Measurements from ENCODE around the gene MAP3K20.
"Not testable (repeated sequence)": the region's sequence is repeated elsewhere in the genome, so short reads cannot be mapped to it uniquely, and the experiment has no call there.

Gene MAP3K20

DNA sequence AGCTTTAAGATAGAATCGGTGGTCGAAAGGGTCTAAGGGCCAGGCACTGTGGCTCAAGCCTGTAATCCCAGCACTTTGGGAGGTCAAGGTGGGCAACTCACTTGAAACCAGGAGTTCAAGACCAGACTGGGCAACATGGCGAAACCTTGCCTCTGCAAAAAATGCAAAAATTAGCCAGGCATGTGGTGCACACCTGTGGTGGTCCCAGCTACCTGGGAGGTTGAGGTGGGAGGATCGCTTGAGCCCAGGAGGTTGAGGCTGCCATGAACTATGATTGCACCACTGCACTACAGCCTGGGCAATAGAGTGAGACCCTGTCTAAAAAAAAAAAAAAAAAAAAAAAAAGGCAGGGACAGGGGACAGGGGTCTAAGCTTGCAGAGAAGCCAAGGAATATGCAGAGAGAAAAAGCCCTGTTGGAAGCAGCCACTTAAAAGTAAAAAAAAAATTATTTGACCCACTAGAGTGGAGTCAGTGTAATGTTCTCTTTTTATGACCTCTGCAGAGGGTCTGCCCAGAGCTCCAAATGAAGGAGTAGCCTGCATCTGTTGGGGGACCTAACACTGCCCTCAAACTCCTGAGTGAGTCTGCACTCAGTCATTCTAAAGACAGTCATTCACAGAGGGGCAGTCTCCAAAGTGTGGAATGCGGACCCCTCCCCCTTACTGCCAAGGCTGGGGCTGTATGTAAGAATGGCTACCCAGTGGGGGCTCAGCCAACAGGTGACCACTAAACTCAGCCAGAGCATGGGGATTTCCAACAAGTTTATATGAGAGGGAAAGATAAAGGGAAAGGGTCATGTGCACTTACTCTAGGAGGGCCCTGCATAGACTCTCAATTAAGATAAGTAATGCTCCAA is 160.5 kb downstream of the MAP3K20 start:
- DNase-seq (ENCODE audit: low read depth): no peak

DNA sequence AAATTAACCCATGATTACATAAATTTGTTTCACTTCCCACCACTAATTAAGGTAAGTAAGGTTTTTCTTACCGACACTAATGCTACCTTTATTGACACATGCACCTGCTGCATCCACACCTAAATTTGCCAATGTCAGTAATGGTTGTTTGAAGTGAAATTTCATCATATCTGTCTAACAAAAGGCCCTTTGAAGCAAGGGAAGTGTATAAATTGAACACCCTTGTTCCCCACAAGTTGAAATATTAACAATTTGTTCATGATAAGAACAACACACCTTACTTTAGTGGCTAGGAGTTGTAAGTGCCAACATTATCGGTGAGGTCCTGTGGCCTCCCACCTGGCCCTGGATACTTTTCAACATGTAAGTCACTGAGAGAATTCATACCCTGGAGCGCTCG is 162.7 kb downstream of the MAP3K20 start:
- no peak for DNase-seq (ENCODE audit: low read depth)

DNA sequence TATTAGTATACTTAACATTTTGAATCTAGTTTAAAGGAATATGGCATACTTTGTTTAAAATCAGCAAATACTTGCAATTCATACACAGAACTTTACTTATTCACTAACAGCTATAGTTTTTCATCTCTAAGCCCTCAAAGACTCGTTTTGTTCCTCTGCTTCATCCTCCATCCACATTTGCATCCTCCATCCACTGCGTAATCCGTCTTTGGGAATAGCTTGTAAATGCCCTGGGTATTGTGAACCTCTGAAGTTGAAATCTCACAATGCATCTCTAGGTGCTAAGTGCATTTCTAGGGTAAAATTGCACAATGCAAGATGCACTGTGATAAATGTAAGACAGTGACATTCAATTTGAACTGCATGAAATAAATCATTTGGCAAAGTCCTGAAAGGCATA is 163.2 kb downstream of the MAP3K20 start:
- DNase-seq (ENCODE audit: low read depth): no peak

DNA sequence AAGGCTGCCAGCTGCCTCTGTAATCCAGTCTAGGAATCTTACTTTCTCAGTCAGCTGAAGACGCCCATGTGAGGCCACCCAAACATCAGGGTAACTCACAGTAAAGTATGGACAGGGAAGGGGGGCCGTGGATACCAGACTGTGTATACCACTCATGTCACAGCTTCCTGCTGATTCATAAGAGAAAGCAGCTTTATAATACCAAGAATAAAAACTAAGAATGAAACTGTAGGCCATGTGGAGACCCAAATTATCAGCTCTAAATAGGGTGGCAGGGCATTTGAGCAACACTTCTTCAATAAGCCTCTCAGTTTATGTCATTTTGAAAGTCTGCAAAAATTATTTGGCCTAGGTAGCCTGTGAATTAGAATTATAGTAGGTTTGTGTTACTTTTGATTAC is 164.0 kb downstream of the MAP3K20 start:
- no peak for DNase-seq (ENCODE audit: low read depth)

DNA sequence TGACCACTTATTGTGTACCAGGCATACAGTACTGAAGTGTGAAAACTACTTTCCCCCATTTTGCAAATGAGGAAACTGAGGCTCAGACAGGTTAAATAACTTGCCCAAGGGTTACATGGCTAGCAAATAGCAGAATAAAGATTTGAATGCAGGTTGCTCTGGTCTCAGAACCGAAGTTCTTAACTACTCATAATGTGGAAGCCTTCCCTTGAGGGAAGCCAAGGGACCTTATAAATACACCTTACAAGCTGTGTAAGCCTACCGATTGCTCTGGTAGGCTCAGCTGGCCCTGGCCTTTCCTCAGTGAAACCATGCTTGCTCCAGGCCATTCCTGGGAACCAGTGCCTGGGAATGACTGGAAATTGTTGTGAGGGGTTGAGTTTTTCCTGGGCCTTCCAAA is 164.4 kb downstream of the MAP3K20 start:
- DNase-seq (ENCODE audit: low read depth): no peak

DNA sequence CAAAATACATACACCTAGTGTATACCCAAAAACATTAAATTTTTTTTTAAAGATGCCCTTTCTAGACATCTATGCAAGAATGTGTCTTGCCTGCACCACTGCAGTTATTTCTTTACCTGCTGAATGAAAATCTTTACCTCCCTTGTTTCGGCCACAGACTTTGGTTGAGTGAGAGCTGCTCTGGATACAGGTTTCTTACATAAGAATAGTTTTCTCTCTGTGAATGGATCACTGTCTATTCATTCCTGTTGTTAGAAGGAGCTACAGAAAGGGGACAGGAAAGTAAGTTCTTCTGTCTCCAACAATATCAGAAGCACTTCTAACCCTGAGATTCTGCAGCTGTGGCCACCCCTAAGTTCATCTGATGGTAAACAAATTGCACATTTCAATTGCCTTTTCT is 166.0 kb downstream of the MAP3K20 start:
- DNase-seq (ENCODE audit: low read depth): no peak

DNA sequence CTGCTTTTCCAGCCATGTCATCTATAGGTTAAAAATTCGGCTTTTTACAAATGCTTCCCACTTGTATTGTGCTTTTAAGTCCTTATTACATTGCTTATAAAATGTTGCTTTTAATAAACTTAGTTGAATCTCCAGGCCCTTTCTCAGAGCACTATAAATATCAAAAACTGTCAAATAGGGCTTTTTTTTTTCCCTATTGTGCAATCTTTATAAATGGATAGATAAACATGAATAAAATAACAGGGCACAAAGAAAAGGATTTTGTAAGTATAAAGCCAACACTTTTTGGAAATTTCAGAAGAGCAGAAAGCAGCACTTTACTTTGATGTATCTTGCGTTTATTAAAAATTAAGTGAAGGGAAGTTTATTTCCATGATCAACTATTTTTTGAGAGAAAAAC is 171.5 kb downstream of the MAP3K20 start:
- no peak for DNase-seq (ENCODE audit: low read depth)

DNA sequence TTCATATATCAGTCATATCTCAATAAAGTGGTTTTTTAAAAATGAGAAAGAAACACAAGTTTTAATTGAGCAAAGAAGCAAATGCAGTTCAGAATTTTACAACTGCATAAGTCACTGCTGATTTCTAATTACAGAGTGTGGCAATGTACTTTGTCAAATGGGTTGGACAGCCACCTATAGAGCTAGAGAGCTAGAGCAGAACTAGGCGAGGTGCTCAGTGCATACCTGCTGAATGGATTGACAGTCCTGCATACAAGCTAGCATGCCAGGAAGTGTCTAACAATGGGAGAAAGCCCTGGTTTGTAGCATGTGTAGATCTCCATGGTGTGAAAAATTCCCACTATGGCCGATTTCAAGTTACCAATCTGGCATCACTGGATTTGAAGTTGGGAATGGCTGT is 172.7 kb downstream of the MAP3K20 start:
- DNase-seq (ENCODE audit: low read depth): no peak

DNA sequence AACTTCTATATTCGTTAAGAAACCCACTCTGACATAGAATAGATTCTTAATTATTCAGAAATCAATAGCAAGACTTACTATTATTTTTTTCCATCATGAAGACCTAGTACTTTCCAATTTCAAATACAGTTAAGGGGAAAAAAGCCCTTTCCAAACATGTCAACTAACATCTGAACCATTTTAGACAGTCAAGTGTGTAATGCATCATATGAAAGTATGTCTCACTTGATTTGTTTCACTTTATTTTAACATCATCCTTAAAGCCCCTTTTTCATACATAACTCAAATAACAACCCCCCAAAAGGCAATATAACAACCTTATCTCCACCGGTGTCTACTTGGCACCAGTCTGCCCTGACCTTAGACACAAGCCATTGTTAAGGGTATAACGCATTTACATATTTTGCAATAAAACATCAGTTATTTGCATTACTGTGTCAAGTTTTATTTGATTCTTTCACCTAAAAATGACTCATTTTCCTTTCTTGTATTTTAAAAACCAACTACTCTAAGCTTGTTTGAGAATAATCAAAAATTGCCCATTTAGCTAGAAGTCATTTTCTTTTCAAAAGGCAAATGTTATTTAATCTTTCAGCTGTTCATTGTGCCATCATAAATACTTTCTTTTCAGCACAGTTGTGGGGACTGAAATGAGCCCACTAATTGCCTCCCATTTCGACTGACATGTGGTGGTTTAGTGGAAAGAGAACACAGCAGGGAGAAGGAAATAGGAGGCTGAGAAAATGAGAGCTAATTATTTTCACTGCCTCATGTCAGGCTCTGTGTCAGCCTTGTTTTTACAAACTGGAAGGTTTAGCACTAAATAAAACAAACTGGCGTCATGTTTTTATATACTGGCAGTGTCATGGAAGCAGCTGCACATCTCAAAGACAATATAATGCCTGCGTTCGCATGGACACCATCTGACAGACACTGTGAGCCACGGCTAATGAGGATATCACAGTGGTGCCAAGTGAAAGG is 174.3 kb downstream of the MAP3K20 start:
- no peak for DNase-seq (ENCODE audit: low read depth)

DNA sequence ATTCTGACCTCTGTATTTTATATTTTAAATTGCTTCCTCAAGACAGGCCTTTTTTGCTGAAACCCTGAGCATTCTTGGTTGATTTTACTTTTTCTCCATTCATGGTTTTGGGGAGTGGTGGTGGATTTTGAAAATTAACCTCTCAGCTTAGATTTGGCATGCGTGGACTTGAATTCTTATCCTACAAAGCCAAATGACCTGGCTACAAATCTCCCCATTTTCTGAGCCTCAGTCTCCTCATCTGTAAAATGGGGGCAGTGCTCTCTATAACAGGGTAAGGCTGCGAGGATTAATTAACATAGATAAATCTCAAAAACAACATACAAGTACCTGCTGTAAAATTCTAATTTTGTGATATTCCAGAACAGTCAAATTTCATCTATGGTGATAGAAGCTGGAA is 175.6 kb downstream of the MAP3K20 start:
- no peak for DNase-seq (ENCODE audit: low read depth)

DNA sequence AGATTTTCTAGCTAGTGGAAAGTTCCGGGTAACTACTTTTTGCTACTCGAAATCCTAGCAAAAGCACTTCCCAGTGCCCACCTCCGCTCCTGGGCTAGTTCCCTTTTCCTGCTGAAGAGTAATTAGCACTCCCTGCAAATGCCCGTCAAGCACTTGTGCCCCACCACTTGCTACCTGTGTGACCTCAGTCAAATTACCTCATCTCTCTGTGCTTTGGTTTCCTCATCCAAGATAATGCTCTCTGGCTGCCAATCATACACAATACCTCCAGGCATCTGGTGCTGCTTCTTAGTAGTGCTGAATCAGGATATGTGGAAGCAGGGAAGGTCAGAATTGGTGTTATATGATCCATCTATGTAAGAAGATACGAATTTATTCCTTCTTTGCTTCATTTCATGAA is 176.9 kb downstream of the MAP3K20 start:
- DNase-seq (ENCODE audit: low read depth): no peak

DNA sequence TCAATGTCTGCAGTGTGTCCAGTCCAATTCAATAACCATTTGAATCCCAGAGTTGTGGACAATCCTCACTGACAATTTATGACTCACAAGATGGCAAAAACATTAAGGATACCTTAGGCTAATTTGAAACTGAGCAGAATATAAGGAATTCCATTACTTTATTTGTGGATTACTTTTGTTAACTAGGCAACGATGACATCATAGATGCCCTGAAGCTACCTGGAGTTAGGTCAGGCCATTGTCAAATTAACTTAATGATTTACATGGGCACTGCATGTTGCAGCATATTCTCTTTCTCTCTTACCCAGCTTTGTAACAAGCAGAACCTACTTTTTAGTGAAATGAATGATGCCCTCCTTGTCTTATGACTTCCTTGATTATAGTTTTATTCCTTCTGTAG is 179.0 kb downstream of the MAP3K20 start:
- DNase-seq (ENCODE audit: low read depth): no peak

DNA sequence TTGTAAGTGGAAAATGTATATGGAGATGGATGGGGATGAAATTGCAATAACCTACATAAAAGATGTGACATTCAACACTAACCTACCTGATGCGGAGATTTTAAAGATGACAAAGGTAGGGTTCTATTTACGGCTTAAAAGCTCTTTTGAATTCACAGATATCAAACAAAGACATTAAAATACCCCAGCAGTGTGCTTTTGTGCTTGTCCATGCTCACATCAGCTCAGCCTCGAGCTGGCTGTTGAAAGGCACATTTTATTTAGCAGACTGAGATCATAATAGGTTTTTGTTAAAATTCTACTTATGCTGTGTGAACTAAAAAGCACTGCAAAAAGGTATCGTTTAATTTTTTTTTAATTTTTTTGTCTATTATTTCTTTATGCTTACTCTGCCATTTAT is 183.1 kb downstream of the MAP3K20 start:
- no peak for DNase-seq (ENCODE audit: low read depth)

DNA sequence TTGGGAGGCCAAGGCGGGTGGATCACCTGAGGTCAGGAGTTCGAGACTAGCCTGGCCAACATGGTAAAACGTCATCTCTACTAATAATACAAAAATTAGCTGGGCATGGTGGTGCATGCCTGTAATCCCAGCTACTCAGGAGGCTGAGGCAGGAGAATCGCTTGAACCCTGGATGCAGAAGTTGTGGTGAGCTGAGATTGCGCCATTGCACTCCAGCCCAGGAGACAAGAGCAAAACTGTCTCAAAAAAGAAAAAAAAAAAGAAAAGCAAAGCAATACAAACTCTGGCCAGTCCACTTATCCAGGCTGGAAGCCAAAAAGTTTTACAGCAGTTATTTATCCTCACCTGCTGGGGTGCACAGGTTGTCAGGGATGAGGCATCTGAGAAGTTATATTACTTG is 186.7 kb downstream of the MAP3K20 start:
- DNase-seq (ENCODE audit: low read depth): not testable (repeated sequence)

DNA sequence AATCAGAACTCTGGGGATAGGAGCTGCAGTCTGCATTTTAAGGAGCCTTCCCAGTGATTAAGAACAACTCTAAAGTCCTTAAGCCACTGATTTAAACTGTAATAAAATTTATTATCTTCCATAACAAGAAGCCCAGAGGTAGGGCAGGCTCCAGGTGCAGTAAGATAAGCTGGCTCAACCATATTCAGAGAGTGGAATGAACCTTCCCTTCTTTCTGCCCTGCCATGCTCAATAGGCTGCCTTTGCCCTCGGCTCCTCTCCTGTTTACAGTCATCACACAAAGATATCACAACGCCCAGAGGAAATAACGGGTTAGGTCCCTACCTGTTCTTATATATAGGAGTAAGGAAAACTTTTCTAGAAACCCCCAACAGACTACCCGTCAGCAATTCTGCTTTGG is 188.5 kb downstream of the MAP3K20 start:
- no peak for DNase-seq (ENCODE audit: low read depth)

DNA sequence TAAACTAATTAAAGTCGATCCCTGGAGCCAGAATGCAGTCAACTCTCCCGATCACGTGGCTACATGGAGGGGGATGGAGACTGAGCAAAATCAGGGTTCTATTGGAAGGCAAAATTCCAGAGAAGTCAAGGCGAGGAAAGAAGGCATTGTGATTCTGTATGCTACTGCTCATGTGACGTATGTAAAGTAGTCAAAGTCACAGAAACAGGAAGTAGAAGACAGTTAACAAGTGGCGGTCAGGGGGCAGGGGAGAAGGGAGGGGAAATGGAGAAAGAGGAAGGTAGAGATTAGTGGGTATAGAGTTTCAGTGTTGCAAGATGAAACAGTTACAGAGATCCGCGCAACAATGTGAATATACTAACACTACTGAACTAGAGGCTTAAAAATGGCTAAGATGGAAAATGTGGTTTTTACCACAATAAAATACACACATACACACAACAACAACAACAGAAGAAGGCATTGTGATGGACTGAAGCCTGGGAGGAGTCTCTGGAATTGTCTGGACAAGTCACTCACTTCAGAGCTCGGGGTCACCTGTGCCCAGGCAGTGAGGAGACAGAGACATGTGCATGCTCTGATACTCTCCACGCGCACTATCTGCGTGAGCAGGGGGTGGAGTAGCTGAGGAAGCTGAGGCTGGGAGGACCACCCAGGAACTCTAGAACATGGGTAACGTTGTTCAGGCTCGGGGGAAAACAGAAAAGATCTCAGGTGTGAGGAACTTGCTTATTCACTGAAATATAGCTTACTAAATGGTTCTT is 189.1 kb downstream of the MAP3K20 start:
- DNase-seq (ENCODE audit: low read depth): no peak

DNA sequence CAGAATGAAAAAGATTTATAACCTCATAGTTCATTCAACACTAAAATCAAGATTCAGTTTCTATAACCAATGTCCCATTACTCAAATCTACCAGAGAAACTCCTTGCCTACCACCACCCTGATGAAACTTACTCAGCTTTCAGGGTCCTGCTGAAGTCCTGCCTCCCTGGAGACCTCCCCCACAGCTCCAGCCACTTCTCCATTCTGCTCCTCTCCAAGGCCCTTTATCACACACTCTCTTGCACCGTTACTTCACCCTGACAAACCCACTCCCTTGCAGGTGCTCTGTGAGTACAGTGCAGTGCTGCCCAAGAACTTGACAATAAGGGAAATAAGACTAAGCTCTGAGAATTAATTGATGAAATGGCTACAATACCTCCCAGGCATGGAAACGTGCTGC is 195.5 kb downstream of the MAP3K20 start:
- no peak for DNase-seq (ENCODE audit: low read depth)

DNA sequence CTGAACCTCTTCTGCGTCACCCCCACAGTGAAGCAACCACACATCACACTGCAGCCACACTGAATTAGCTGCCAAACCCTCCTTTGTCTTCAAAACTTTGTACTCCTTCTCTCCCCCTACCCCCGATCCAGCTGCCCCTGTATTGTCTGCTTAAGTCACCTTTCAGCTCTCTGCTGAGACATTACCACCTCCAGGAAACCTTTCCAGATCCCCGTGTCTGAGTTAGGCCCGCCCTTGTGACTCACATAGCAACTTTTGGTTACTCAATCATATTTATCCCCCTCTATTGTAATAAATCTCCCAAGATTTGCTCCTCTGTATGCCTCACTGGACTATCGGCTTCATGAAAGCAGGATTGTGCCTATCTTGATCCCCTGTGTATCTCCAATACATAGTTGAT is 196.2 kb downstream of the MAP3K20 start:
- no peak for DNase-seq (ENCODE audit: low read depth)

DNA sequence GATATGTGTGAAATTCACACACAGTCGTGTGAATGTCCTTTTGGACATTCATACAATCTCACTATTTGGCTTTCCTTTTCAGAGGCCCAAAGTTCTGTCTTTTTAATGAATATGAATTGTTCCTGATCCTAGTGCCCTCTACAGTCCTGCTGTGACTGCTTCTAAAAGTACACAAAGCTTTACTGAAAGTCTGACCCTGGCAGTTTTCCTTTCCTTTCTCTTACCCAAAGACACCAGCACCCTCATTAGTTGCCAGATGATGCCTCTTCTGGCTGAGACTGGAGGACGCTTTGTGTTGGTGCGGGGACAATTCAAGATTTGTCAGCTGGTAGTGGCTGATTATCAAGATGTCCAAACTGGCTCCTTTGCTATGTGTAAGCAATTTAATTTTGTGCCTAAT is 197.2 kb downstream of the MAP3K20 start:
- no peak for DNase-seq (ENCODE audit: low read depth)

DNA sequence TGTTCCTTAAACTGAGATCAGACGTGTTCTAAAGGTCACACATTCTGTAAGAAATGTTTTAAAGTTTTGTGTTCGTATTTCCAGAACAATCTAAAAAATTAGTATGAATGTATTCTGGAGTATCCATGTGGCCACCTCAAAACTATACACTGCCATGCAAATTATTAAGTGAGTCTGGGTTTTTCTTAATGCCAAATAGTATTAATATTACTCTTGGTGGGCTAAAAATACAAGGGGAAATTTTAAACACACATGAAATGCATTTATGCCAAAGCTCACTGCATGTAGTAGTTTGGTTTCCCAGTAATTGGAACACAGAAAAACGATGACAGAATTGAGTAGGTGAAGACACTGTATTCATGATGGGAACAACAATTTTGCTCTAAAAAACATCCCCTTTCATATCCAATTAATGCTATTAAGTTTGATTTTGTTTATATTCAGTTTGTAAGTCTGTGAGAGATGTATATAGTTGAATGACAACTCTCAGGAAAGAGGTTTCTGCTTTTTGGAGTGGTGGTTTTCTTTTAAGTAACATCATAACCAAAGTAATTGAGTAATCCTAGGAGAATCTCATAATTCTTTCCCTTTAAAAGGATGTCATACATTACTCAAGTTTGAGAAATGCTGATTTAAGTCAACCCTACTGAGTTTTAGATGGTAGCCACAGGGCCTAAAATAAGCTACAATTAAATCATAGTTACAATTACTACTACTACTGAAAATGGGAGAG is 203.3 kb downstream of the MAP3K20 start:
- DNase-seq (ENCODE audit: low read depth): no peak

DNA sequence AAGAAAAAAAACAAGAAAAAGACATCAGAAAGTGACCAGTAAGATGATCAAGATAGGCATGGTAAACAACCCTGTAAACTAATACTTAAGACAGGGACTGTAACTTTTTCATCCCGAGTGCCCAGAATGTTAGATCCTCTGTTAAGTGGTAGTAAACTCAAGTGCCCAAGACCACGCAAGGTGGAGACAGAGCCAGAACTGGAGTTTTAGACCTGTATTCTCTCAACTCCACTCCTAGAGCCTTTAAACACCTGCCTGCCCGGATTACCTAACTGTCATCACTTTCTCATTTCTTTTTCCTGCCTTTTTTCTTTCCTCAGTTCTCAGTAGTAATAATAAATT is 203.9 kb downstream of the MAP3K20 start:
- no peak for DNase-seq (ENCODE audit: low read depth)

DNA sequence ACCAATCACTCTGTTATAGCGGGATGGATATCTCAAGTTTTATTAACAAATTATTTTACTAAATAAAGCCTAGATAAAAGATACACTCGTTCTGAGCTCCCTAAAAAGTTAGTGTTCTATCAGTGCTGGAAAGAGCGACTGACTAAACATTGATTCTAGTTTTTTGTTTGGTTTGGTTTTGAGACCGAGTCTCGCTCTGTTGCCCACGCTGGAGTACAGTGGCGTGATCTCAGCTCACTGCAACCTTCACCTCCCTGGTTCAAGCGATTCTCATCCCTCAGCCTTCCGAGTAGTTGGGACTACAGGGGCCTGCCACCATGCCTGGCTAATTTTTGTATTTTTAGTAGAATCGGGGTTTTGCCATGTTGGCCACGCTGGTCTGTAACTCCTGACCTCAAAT is 205.2 kb downstream of the MAP3K20 start:
- no peak for DNase-seq (ENCODE audit: low read depth)
